Activated naive CD8-positive, alpha-beta T cell treated with anti-CD3 and anti-CD28 coated beads for 36 hours (primary cell): Measurements from ENCODE around the gene IGFL2. TPM values are rescaled to one million over a fixed set of nuclear protein-coding genes. Genes with fewer than 3 reads are reported as not detected.

ENCODE experiments used
- DNase-seq: peaks from one replicate; pipeline ENCODE4 v3.0.0; 2021
- H3K27ac Mint-ChIP-seq: one replicate; pipeline ENCODE4 v1.8.0; 2022; ENCODE audit warnings: mild to moderate bottlenecking, moderate library complexity, mixed read lengths
- H3K27me3 Mint-ChIP-seq: one replicate; pipeline ENCODE4 v1.8.0; 2022; ENCODE audit warnings: mild to moderate bottlenecking, mixed read lengths
- H3K36me3 Mint-ChIP-seq: one replicate; pipeline ENCODE4 v1.8.0; 2021; ENCODE audit warnings: mild to moderate bottlenecking, mixed read lengths
- H3K4me1 Mint-ChIP-seq: one replicate; pipeline ENCODE4 v1.8.0; 2021; ENCODE audit warnings: mixed read lengths
- H3K4me3 Mint-ChIP-seq: one replicate; pipeline ENCODE4 v1.8.0; 2022; ENCODE audit warnings: mild to moderate bottlenecking, moderate library complexity, mixed read lengths
- H3K9me3 Mint-ChIP-seq: one replicate; pipeline ENCODE4 v1.8.0; 2022; ENCODE audit warnings: mixed read lengths
- total RNA-seq, 2 experiments: library from RNA; stranded (reverse); gene quantifications; one replicate each; pipeline ENCODE4 v1.2.3, GENCODE V29; 2021

IGFL2 gene
- total RNA-seq, 2 experiments from 2014 or later = not detected

- Mint-ChIP-seq H3K27me3 (peaks cover 76% of the 10 kb centered on the region), H3K36me3 (no peaks in the 10 kb centered on the region), H3K27ac (no peak overlapping the region), H3K4me3 (no peak overlapping the region), H3K9me3 (no peaks in the 10 kb centered on the region), H3K4me1 (no peaks in the 10 kb centered on the region)
- DNase-seq = no peak
These were observed 16.4 kb upstream of the IGFL2 start for GRCh38 chr19:46131485-46132143.

- H3K4me1 Mint-ChIP-seq = no peaks in the 10 kb centered on the region
- H3K9me3 Mint-ChIP-seq = no peaks in the 10 kb centered on the region
- DNase-seq = no peak
- peaks cover 76% of the 10 kb centered on the region for H3K27me3 Mint-ChIP-seq
- no peak overlapping the region for H3K27ac Mint-ChIP-seq
- H3K36me3 Mint-ChIP-seq = no peaks in the 10 kb centered on the region
- H3K4me3 Mint-ChIP-seq = no peak overlapping the region
These were observed 15.4 kb upstream of the IGFL2 start for GRCh38 chr19:46132508-46133100.

DNA sequence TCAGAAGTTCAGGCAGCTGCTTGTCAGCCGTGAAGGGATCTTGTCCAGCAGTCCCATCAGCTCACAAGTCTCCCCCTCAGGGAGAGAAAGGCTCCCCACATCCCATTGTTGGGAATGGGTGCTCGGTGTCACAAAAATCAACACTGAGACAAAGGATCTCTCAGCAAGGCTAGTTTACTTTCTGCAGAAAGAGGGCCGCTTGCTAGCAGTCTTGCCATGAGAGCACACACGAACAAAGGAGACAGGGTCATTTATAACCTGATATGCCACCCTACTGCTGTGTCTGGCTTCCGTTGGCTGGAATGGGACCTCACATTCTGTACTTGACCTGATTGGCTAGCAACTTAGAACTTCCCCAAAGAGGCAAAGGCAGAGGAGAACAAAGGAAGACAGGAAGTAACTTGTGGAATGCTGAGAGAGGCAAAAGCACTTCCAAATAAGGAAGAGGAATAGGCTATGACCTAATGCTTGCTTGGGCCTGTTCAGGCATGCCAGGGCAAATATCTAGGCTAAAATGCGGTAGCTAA lies 14.9 kb upstream of the IGFL2 start:
- no peaks in the 10 kb centered on the region for H3K9me3 Mint-ChIP-seq
- H3K36me3 Mint-ChIP-seq = no peaks in the 10 kb centered on the region
- no peaks in the 10 kb centered on the region for H3K4me1 Mint-ChIP-seq
- H3K27me3 Mint-ChIP-seq = peaks cover 76% of the 10 kb centered on the region
- no peak for DNase-seq
- H3K27ac Mint-ChIP-seq = no peak overlapping the region
- no peak overlapping the region for H3K4me3 Mint-ChIP-seq

DNA sequence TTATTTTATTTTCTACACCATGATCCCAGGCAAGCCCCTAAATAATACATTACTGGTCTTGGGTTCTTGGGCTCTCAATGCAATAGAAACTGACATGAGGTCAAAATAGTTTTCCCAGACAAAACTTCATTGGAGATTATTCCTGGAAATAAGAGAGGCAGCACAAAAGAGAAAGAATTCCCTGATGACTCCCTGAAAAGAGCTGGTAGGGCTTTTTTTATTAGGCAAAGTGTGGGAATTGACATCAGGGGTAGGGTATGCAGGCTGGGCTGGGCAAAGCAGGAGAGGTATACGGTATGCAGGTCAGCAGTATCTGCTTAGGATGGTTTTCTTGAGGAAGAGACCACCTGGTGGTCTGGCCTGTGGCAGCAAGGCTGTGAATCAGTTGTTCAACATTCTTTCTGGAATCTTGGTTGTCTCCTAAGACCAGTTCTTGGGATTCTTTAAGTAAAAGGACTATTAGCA lies 14.2 kb upstream of the IGFL2 start:
- H3K27ac Mint-ChIP-seq = no peak overlapping the region
- H3K36me3 Mint-ChIP-seq = no peaks in the 10 kb centered on the region
- peaks cover 74% of the 10 kb centered on the region for H3K27me3 Mint-ChIP-seq
- no peaks in the 10 kb centered on the region for H3K9me3 Mint-ChIP-seq
- H3K4me1 Mint-ChIP-seq = no peaks in the 10 kb centered on the region
- DNase-seq = no peak
- H3K4me3 Mint-ChIP-seq = no peak overlapping the region

GRCh38 chr19:46134527-46134926 lies 13.5 kb upstream of the IGFL2 start:
- Mint-ChIP-seq H3K9me3 (no peaks in the 10 kb centered on the region), H3K27me3 (peaks cover 72% of the 10 kb centered on the region), H3K4me3 (no peak overlapping the region)

DNA sequence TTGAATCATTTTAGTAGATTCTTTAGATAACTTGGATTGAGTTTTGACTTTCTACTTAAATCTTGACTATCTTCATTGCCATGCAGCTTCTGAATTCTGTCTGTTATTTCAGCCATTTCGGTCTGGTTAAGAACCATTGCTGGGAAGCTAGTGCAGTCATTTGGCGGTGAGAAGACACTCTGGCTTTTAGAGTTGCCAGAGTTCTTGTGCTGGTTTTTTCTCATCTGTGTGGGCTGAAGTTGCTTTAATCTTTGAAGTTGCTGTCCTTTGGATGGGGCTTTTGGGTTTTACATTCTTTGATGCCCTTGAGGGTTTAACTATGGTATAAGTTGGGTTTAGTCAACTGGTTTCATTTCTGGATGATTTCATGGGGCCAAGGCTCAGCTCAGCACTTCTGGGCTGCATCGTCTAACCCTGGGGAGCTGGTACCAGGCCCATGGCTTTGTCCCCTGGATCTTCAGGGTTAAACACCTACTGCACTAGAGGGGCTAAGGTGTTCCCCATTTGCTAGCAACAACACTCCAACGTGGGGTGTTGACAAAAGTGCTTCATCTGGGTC lies 10.0 kb upstream of the IGFL2 start:
- Mint-ChIP-seq H3K36me3 (no peaks in the 10 kb centered on the region), H3K9me3 (no peaks in the 10 kb centered on the region), H3K4me1 (no peaks in the 10 kb centered on the region), H3K4me3 (no peak overlapping the region), H3K27ac (no peak overlapping the region), H3K27me3 (peaks cover 55% of the 10 kb centered on the region)
- no peak for DNase-seq

More at GRCh38 chr19:46134527-46134926, 13.5 kb upstream of the IGFL2 start:
- DNase-seq = no peak
- no peak overlapping the region for H3K27ac Mint-ChIP-seq
- no peaks in the 10 kb centered on the region for H3K36me3 Mint-ChIP-seq
- no peaks in the 10 kb centered on the region for H3K4me1 Mint-ChIP-seq

- Mint-ChIP-seq H3K36me3 (no peaks in the 10 kb centered on the region), H3K27ac (no peak overlapping the region), H3K4me1 (no peaks in the 10 kb centered on the region), H3K4me3 (no peak overlapping the region), H3K27me3 (peaks cover 56% of the 10 kb centered on the region), H3K9me3 (no peaks in the 10 kb centered on the region)
- DNase-seq = no peak
These were observed 6.6 kb upstream of the IGFL2 start for GRCh38 chr19:46141421-46141820.

DNA sequence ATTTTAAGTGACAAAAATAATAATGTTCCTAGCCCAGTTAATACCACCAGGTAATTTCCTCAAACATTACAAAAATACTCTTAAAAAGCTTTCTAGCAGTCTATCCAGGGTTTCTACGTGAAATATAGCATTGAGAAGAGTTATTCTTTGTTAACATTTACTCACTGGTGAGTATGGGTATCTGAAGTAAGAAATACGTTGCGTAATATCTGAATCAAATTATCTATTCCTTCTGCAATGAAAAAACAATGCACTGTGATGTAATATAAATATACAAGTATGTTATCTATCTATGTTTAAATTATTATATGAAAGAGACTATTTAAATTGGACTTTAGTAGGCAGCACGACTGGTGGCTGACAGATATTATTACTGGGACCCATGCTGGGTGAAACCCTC lies 5.7 kb upstream of the IGFL2 start:
- Mint-ChIP-seq H3K9me3 (no peaks in the 10 kb centered on the region), H3K36me3 (no peaks in the 10 kb centered on the region), H3K27ac (no peak overlapping the region), H3K4me1 (no peaks in the 10 kb centered on the region), H3K4me3 (no peak overlapping the region), H3K27me3 (peaks cover 55% of the 10 kb centered on the region)
- DNase-seq = no peak

DNA sequence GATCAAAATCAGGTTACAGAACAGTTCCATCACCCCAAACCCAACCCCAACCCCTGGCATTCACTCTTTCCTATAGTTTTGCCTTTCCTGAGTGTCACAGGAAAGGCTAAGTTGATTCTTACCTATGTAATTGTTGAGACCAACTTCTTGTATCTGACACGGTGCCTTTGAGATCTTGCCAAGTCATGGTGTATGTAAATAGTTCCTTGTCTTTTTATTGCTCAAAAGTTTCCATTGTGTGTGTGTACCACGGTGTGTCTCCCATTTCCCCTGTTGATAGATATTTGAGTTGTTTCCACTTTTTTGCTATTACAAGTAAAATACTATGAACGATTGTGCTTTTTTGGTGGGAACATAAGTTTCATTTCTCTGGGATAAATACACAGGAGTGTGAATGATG lies 3.3 kb upstream of the IGFL2 start:
- Mint-ChIP-seq H3K27me3 (peaks cover 57% of the 10 kb centered on the region), H3K36me3 (no peaks in the 10 kb centered on the region), H3K9me3 (no peaks in the 10 kb centered on the region), H3K4me3 (no peak overlapping the region), H3K4me1 (peaks cover 9% of the 10 kb centered on the region), H3K27ac (no peak overlapping the region)
- DNase-seq = no peak

GRCh38 chr19:46147166-46147740 lies 785 bp upstream of the IGFL2 start:
- Mint-ChIP-seq H3K36me3 (no peaks in the 10 kb centered on the region), H3K4me3 (no peak overlapping the region), H3K9me3 (no peaks in the 10 kb centered on the region), H3K27ac (no peak overlapping the region), H3K27me3 (peaks cover 71% of the 10 kb centered on the region), H3K4me1 (peaks cover 9% of the 10 kb centered on the region)
- no peak for DNase-seq

- H3K4me1 Mint-ChIP-seq = peaks cover 15% of the 10 kb centered on the region
These were observed 2.6 kb downstream of the IGFL2 start for GRCh38 chr19:46150606-46151005.

GRCh38 chr19:46155237-46155636 lies 7.2 kb downstream of the IGFL2 start:
- Mint-ChIP-seq H3K4me1 (peaks cover 6% of the 10 kb centered on the region), H3K9me3 (no peaks in the 10 kb centered on the region), H3K36me3 (no peaks in the 10 kb centered on the region), H3K27ac (no peak overlapping the region), H3K4me3 (no peak overlapping the region), H3K27me3 (peaks cover 84% of the 10 kb centered on the region)
- DNase-seq = no peak

More at GRCh38 chr19:46150606-46151005, 2.6 kb downstream of the IGFL2 start:
- Mint-ChIP-seq H3K9me3 (no peaks in the 10 kb centered on the region), H3K27me3 (peaks cover 88% of the 10 kb centered on the region), H3K27ac (no peak overlapping the region), H3K36me3 (no peaks in the 10 kb centered on the region), H3K4me3 (no peak overlapping the region)
- no peak for DNase-seq

DNA sequence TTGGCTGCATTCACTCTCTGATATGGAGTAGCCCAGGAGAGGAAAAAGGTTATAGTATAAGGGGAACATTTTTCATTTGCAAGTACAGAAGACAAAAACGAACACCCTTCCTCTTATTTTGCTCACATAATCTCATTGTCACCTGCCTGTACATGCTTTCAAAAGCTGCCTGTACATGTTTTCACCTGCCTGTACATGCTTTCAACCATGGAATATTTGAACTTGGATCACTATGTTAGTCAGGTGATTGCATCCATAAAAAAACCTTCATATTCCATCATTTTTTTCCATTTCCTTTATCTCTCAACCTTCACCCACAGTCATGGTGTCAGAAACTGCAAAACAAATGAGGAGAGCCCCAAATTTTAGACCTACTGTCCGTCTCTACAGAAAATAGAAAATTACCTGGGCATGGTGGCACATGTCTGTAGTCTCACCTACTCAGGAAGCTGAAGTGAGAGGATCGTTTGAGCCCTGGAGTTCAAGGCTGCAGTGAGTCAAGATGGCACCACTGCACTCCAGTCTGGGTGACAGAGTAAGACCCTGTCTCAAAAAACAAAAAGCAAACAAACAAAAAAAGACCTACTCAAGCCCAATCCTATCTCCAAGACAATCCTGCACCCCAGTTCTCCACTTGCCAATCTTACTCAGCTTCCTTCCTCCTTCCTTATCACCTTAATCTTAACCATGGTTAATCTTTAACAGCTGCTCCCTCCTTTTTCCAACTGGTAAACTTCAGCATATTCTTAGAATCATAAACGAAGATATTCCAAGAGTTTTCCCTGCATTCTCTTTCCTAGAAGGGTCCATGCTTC lies 11.6 kb downstream of the IGFL2 start:
- Mint-ChIP-seq H3K9me3 (peaks cover 15% of the 10 kb centered on the region), H3K36me3 (no peaks in the 10 kb centered on the region), H3K27me3 (peaks cover 71% of the 10 kb centered on the region), H3K27ac (no peak overlapping the region), H3K4me3 (no peak overlapping the region), H3K4me1 (no peaks in the 10 kb centered on the region)
- DNase-seq = no peak

DNA sequence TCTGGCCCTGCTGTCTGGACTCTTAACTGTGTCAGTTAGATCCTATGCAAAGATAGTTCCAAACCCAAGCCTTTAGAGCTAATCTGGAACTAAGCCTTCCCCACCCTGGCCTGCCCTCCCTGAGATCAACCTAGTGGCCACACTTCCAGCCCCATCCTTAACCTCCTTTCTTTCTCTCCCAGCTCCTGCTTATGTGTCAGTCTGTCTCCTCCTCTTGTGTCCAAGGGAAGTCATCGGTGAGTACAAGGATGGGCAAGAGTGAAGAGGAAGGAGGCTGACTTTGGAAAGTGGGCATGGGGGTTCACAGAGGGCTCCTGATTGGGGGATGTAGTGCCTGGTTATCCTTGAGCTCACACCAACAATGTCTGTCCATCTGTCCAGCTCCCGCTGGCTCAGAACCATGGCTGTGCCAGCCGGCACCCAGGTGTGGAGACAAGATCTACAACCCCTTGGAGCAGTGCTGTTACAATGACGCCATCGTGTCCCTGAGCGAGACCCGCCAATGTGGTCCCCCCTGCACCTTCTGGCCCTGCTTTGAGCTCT lies 12.3 kb downstream of the IGFL2 start:
- no peak for DNase-seq
- peaks cover 68% of the 10 kb centered on the region for H3K27me3 Mint-ChIP-seq
- H3K4me3 Mint-ChIP-seq = no peak overlapping the region
- no peaks in the 10 kb centered on the region for H3K36me3 Mint-ChIP-seq
- H3K9me3 Mint-ChIP-seq = peaks cover 15% of the 10 kb centered on the region
- H3K4me1 Mint-ChIP-seq = no peaks in the 10 kb centered on the region
- H3K27ac Mint-ChIP-seq = no peak overlapping the region
